HL-60 (cell line): ENCODE data around the gene PHKA2.

Experiments
- CTCF ChIP-seq: IDR thresholded peaks from one replicate; pipeline ENCODE4 v1.5.1; 2011; ENCODE audit warnings: low read length, control low read depth, inconsistent platforms; ENCODE audit not compliant: insufficient read depth
- GABPA ChIP-seq: IDR thresholded peaks from 2 replicates; pipeline ENCODE4 v1.6.1; 2012; ENCODE audit warnings: low read depth
- POLR2AphosphoS5 ChIP-seq: IDR thresholded peaks from 2 replicates; pipeline ENCODE4 v1.6.1; 2012; ENCODE audit warnings: low read depth
- REST ChIP-seq: IDR thresholded peaks from 2 replicates; pipeline ENCODE4 v1.6.1; 2012; ENCODE audit warnings: low read depth; ENCODE audit not compliant: insufficient replicate concordance

- TF ChIP-seq CTCF (no peak), GABPA (no peak), POLR2AphosphoS5 (no peak), REST (no peak)
These were observed 19.0 kb downstream of the PHKA2 start for GRCh38 chrX:18964901-18965300.
